ENCODE data around the gene ATP8B4.
"Not testable (repeated sequence)": the region's sequence is repeated elsewhere in the genome, so short reads cannot be mapped to it uniquely, and the experiment has no call there.

ATP8B4 gene

GRCh38 chr15:50140098-50140497 is 21.1 kb upstream of the ATP8B4 start:
- no peak for DNase-seq

GRCh38 chr15:50138391-50138790 is 19.4 kb upstream of the ATP8B4 start:
- no peak for DNase-seq

- DNase-seq: no peak
These were observed 18.9 kb upstream of the ATP8B4 start for GRCh38 chr15:50137893-50138292.

- DNase-seq: peak; percentile 48
These were observed 18.3 kb upstream of the ATP8B4 start for GRCh38 chr15:50137330-50137761.

- peak; percentile 48 for DNase-seq
These were observed 16.1 kb upstream of the ATP8B4 start for GRCh38 chr15:50135031-50135551.

GRCh38 chr15:50134524-50135024 is 15.5 kb upstream of the ATP8B4 start:
- no peak for DNase-seq

GRCh38 chr15:50132251-50132984 is 13.4 kb upstream of the ATP8B4 start:
- DNase-seq: not testable (repeated sequence)

- no peak for DNase-seq
These were observed 12.6 kb upstream of the ATP8B4 start for GRCh38 chr15:50131617-50132016.

- DNase-seq: no peak
These were observed 9.2 kb upstream of the ATP8B4 start for GRCh38 chr15:50128266-50128665.

GRCh38 chr15:50127255-50127777 is 8.3 kb upstream of the ATP8B4 start:
- DNase-seq: no peak

- DNase-seq: no peak
These were observed 7.0 kb upstream of the ATP8B4 start for GRCh38 chr15:50126072-50126471.

- no peak for DNase-seq
These were observed 5.6 kb upstream of the ATP8B4 start for GRCh38 chr15:50124631-50125030.

GRCh38 chr15:50123861-50124557 is 5.0 kb upstream of the ATP8B4 start:
- DNase-seq: no peak

- DNase-seq: no peak
These were observed 1.7 kb upstream of the ATP8B4 start for GRCh38 chr15:50120729-50121128.

- DNase-seq: no peak
These were observed 1.5 kb downstream of the ATP8B4 start for GRCh38 chr15:50117431-50118027.

GRCh38 chr15:50116477-50116876 is 2.6 kb downstream of the ATP8B4 start:
- DNase-seq: no peak

GRCh38 chr15:50113992-50114780 is 4.8 kb downstream of the ATP8B4 start:
- no peak for DNase-seq

GRCh38 chr15:50113187-50113505 is 5.9 kb downstream of the ATP8B4 start:
- no peak for DNase-seq

- DNase-seq: no peak
These were observed 6.4 kb downstream of the ATP8B4 start for GRCh38 chr15:50112488-50113186.

- no peak for DNase-seq
These were observed 8.7 kb downstream of the ATP8B4 start for GRCh38 chr15:50110285-50110684.

GRCh38 chr15:50109076-50109987 is 9.7 kb downstream of the ATP8B4 start:
- DNase-seq: no peak

All from activated naive CD4-positive, alpha-beta T cell treated with Interleukin-2 at 50 U/mL for 16 hours (primary cell).